HG03103 (cell line): ENCODE measurements around the gene CSTF1.

Experiments used
- ATAC-seq: cut with Tn5 transposase; IDR thresholded peaks from one replicate; pipeline ENCODE4 v1.9.1; 2021; ENCODE audit warnings: low read depth; ENCODE audit not compliant: unreplicated experiment

CSTF1 gene

GRCh38 chr20:56392132-56392880, at the start of gene CSTF1, which contains the start of gene AURKA:
Gene CSTF1, plus strand, starts transcription at chr20:56392645. Its CDS starts 2,908 bp downstream, at chr20:56395553.
Gene AURKA, minus strand, starts transcription at chr20:56392215. Its CDS starts 4,018 bp downstream, at chr20:56388197.
- ATAC-seq = peak; percentile 94

- ATAC-seq = no peak
Observed at GRCh38 chr20:56342783-56343182, 49.7 kb upstream of the CSTF1 start.

GRCh38 chr20:56343861-56344381, 48.5 kb upstream of the CSTF1 start:
- ATAC-seq = peak; percentile 90

GRCh38 chr20:56345911-56346310, 46.5 kb upstream of the CSTF1 start:
- ATAC-seq = no peak

GRCh38 chr20:56347628-56348304, 44.7 kb upstream of the CSTF1 start:
- no peak for ATAC-seq

- no peak for ATAC-seq
Observed at GRCh38 chr20:56348305-56348693, 44.1 kb upstream of the CSTF1 start.

GRCh38 chr20:56348746-56349145, 43.7 kb upstream of the CSTF1 start:
- no peak for ATAC-seq

- no peak for ATAC-seq
Observed at GRCh38 chr20:56350842-56351241, 41.6 kb upstream of the CSTF1 start.

- no peak for ATAC-seq
Observed at GRCh38 chr20:56352345-56353055, 39.9 kb upstream of the CSTF1 start.

- ATAC-seq = no peak
Observed at GRCh38 chr20:56353356-56353755, 39.1 kb upstream of the CSTF1 start.

GRCh38 chr20:56358070-56358469, 34.4 kb upstream of the CSTF1 start:
- no peak for ATAC-seq

GRCh38 chr20:56358600-56359211, 33.7 kb upstream of the CSTF1 start, which contains the start of gene FAM210B:
Gene FAM210B, plus strand, starts transcription at chr20:56358974. Its CDS starts 32 bp downstream, at chr20:56359006.
- peak; percentile 97 for ATAC-seq

- no peak for ATAC-seq
Observed at GRCh38 chr20:56359212-56360132, 33.0 kb upstream of the CSTF1 start.

- ATAC-seq = no peak
Observed at GRCh38 chr20:56360133-56360907, 32.1 kb upstream of the CSTF1 start.

GRCh38 chr20:56360908-56361205, 31.6 kb upstream of the CSTF1 start:
- ATAC-seq = no peak

GRCh38 chr20:56361900-56362299, 30.5 kb upstream of the CSTF1 start:
- ATAC-seq = no peak

GRCh38 chr20:56362833-56363413, 29.5 kb upstream of the CSTF1 start:
- no peak for ATAC-seq

GRCh38 chr20:56363491-56363890, 29.0 kb upstream of the CSTF1 start:
- ATAC-seq = no peak
